Uterus (tissue), 4 donors: ENCODE data around the gene TRAPPC14. TPM values are rescaled to one million over a fixed set of nuclear protein-coding genes. Genes with fewer than 3 reads are reported as not detected.

ENCODE experiments used
- DNase-seq, 2 donors: peaks; one replicate each; pipeline ENCODE4 v3.0.0-alpha.2; 2019 to 2020
- H3K27ac ChIP-seq, 2 donors: fragments of 200-600 bp; sonication (generic); 1 replicate in 1 of 2; 2 replicates in 1 of 2; pipeline ENCODE4 v1.5.1; 2016 to 2018
- H3K27me3 ChIP-seq, 2 donors: fragments of 200-600 bp; sonication (generic); one replicate each; pipeline ENCODE4 v1.5.1; 2018 to 2019; ENCODE audit warnings: control low read depth in 1 of 2
- H3K36me3 ChIP-seq, 2 donors: fragments of 200-600 bp; sonication (generic); one replicate each; pipeline ENCODE4 v1.5.1; 2019; ENCODE audit warnings: control low read depth in 1 of 2
- H3K4me1 ChIP-seq, 2 donors: fragments of 200-600 bp; sonication (generic); one replicate each; pipeline ENCODE4 v1.5.1; 2018 to 2019; ENCODE audit warnings: control low read depth in 1 of 2
- H3K4me3 ChIP-seq, 2 donors: fragments of 200-600 bp; sonication (generic); 1 replicate in 1 of 2; 2 replicates in 1 of 2; pipeline ENCODE4 v1.5.1; 2018 to 2019; ENCODE audit warnings: mild to moderate bottlenecking in 1 of 2
- H3K9me3 ChIP-seq, 2 donors: fragments of 200-600 bp; sonication (generic); one replicate each; pipeline ENCODE4 v1.5.1; 2019; ENCODE audit warnings: control low read depth in 1 of 2
- POLR2A ChIP-seq, 2 donors: fragments of 450-650 bp; IDR thresholded peaks; one replicate each; pipeline ENCODE4 v1.6.1; 2016; ENCODE audit warnings: antibody characterized with exemption in 2 of 2, mild to moderate bottlenecking in 1 of 2, moderate library complexity in 1 of 2
- intact Hi-C: fragments of 100-400 bp; cut with DNase I; formaldehyde crosslinking; loops from one replicate; pipeline ENCODE4 v1.15.1; 2023; ENCODE audit warnings: low total_unique reads
- total RNA-seq, 4 donors: library from RNA; depleted of rRNA in 3 of 4; stranded (reverse); fragments of >200 nt in 3 of 4; gene quantifications; one replicate each; pipeline versions ENCODE4 v1.1.0 to v1.2.4, GENCODE V29; 2014 to 2023
- TF ChIP-seq, protein P1 (sequence below), 4 experiments: fragments of 200-600 bp in 2 of 4; fragments of 450-650 bp in 2 of 4; sonication (generic) in 2 of 4; IDR thresholded peaks; one replicate each; pipeline ENCODE4 v1.5.1; 2016 to 2019; ENCODE audit warnings: antibody characterized with exemption in 4 of 4, mild to moderate bottlenecking in 2 of 4, moderate library complexity in 1 of 4
- donor health status: DM: yes; HTN: yes; CAD: no.

Gene TRAPPC14
- total RNA-seq, 4 donors from 2014 or later = 2.8 to 22.3 (median 5.7) TPM

DNA sequence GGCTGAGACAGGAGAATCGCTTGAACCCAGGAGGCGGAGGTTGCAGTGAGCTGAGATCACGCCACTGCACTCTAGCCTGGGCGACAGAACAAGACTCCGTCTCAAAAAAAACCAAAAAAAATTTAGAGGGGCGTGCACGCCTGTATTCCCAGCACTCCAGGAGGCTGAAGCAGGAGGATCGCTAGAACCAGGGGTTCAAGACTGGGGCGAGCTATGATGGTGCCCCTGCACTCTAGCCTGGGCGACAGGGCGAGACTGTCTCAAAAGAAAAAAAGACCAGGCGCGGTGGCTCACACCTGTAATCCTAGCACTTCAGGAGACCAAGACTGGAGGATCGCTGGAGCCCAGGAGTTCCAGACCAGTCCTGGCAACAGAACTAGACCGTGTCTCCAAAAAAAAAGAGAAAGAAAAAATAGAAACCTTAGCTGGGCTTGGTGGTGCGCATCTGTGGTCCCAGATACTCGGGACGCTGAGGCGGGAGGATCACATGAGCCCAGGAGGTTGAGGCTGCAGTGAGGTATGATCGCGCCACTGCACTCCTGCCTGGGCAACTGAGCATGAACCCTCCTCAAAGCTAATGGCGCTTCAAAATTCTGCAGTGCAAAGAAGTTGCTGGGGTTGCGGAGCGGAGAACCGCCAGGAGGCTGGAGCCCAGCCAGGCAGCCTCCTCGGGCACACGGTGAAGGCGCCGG, 32.1 kb downstream of the TRAPPC14 start:
- peak overlapping the region; percentile 89 to 93 for H3K27ac ChIP-seq
- no peak for DNase-seq
- no peak for TF ChIP-seq POLR2A (IDR thresholded peaks at IDR 0.05)
- TF ChIP-seq, protein P1, sequence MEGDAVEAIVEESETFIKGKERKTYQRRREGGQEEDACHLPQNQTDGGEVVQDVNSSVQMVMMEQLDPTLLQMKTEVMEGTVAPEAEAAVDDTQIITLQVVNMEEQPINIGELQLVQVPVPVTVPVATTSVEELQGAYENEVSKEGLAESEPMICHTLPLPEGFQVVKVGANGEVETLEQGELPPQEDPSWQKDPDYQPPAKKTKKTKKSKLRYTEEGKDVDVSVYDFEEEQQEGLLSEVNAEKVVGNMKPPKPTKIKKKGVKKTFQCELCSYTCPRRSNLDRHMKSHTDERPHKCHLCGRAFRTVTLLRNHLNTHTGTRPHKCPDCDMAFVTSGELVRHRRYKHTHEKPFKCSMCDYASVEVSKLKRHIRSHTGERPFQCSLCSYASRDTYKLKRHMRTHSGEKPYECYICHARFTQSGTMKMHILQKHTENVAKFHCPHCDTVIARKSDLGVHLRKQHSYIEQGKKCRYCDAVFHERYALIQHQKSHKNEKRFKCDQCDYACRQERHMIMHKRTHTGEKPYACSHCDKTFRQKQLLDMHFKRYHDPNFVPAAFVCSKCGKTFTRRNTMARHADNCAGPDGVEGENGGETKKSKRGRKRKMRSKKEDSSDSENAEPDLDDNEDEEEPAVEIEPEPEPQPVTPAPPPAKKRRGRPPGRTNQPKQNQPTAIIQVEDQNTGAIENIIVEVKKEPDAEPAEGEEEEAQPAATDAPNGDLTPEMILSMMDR (IDR thresholded peaks at IDR 0.05) = peak in 1 of 4 experiments; percentile 13
- peak overlapping the region; percentile 50 to 51 for H3K4me3 ChIP-seq
- H3K4me1 ChIP-seq = peaks cover 0 to 3% of the 10 kb centered on the region in 2 donors
- no peaks in the 10 kb centered on the region for H3K36me3 ChIP-seq
- intact Hi-C loops = loop anchor here (2.0 kb wide), 1 partner anchor 46 kb away; the partner anchor contains the start of gene ZNF3
- H3K27me3 ChIP-seq = no peaks in the 10 kb centered on the region
- no peaks in the 10 kb centered on the region for H3K9me3 ChIP-seq

DNA sequence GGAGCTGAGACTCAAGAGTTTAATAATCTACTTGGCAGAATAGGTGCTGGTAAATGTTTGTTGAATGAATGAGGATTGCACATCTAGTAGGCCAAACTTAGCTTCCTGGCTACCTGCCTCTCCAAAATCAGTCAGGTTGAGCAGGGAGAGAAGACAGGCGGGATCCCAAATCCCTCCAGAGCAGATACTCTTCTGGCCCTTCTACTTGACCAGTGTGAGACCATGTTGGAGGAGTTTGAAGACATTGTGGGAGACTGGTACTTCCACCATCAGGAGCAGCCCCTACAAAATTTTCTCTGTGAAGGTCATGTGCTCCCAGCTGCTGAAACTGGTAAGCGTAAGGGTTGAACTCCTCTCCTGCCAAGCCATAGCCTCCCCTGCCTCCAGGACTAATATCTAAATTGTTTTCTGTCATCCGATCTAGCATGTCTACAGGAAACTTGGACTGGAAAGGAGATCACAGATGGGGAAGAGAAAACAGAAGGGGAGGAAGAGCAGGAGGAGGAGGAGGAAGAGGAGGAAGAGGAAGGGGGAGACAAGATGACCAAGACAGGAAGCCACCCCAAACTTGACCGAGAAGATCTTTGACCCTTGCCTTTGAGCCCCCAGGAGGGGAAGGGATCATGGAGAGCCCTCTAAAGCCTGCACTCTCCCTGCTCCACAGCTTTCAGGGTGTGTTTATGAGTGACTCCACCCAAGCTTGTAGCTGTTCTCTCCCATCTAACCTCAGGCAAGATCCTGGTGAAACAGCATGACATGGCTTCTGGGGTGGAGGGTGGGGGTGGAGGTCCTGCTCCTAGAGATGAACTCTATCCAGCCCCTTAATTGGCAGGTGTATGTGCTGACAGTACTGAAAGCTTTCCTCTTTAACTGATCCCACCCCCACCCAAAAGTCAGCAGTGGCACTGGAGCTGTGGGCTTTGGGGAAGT, 34.0 kb downstream of the TRAPPC14 start:
- TF ChIP-seq, protein P1 (IDR thresholded peaks at IDR 0.05) = no peak
- TF ChIP-seq POLR2A (IDR thresholded peaks at IDR 0.05) = no peak
- H3K27ac ChIP-seq = no peak overlapping the region
- H3K27me3 ChIP-seq = no peaks in the 10 kb centered on the region
- peaks cover 6 to 7% of the 10 kb centered on the region in 2 donors for H3K4me1 ChIP-seq
- H3K9me3 ChIP-seq = no peaks in the 10 kb centered on the region
- DNase-seq = no peak
- H3K4me3 ChIP-seq = no peak overlapping the region
- H3K36me3 ChIP-seq = no peaks in the 10 kb centered on the region
- intact Hi-C loops = no loop called here

- Histone ChIP-seq H3K27ac (no peak overlapping the region), H3K9me3 (no peaks in the 10 kb centered on the region), H3K27me3 (no peaks in the 10 kb centered on the region), H3K4me3 (no peak overlapping the region), H3K4me1 (peaks cover 4 to 6% of the 10 kb centered on the region in 2 donors), H3K36me3 (no peaks in the 10 kb centered on the region)
- no peak for DNase-seq
- intact Hi-C loops = no loop called here
- TF ChIP-seq POLR2A (IDR thresholded peaks at IDR 0.05) = no peak
- TF ChIP-seq, protein P1 (IDR thresholded peaks at IDR 0.05) = no peak
These were observed 36.0 kb downstream of the TRAPPC14 start for GRCh38 chr7:100122568-100122967.

DNA sequence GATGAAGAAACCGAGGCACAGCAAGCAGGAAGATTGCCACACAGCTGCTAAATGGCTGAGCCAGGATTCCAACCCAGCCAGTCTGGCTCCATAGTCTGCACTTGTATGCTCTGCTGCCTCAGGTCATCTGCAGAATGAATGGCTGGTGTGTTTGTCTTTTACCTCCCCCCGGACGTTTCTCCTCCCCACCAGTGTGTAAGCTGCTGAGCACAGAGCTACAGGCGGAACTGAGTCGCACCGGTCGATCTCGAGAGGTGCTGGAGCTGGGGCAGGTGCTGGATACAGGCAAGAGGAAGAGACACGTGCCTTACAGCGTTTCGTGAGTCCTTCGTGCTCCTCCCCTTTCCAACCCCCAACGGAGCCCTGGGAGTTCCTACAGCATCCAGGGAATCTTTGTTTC, 36.5 kb downstream of the TRAPPC14 start:
- no peak for DNase-seq
- TF ChIP-seq, protein P1 (IDR thresholded peaks at IDR 0.05) = no peak
- TF ChIP-seq POLR2A (IDR thresholded peaks at IDR 0.05) = no peak
- H3K27me3 ChIP-seq = no peaks in the 10 kb centered on the region
- H3K27ac ChIP-seq = no peak overlapping the region
- no peaks in the 10 kb centered on the region for H3K36me3 ChIP-seq
- H3K4me3 ChIP-seq = no peak overlapping the region
- no peaks in the 10 kb centered on the region for H3K9me3 ChIP-seq
- peaks cover 4 to 6% of the 10 kb centered on the region in 2 donors for H3K4me1 ChIP-seq
- intact Hi-C loops = no loop called here

- intact Hi-C loops = no loop called here
- Histone ChIP-seq H3K27me3 (no peaks in the 10 kb centered on the region), H3K4me3 (peak overlapping the region in 1 of 2 donors; percentile 74), H3K27ac (peak overlapping the region; percentile 84 to 94), H3K36me3 (no peaks in the 10 kb centered on the region), H3K4me1 (peaks cover 4 to 6% of the 10 kb centered on the region in 2 donors), H3K9me3 (no peaks in the 10 kb centered on the region)
- TF ChIP-seq, protein P1 (IDR thresholded peaks at IDR 0.05) = no peak
- TF ChIP-seq POLR2A (IDR thresholded peaks at IDR 0.05) = no peak
- DNase-seq = no peak
These were observed 37.8 kb downstream of the TRAPPC14 start for GRCh38 chr7:100120733-100121036.
